Psoas muscle (tissue), 8 donors: ENCODE measurements around the gene PLCE1. TPM values are rescaled to one million over a fixed set of nuclear protein-coding genes. Genes with fewer than 3 reads are reported as not detected.

Source experiments
- ATAC-seq, 4 donors: fragments of 200-7000 bp; cut with Tn5 transposase; one replicate each; pipeline ENCODE4 v1.9.1; 2020; ENCODE audit warnings: moderate library complexity in 3 of 4, mild to moderate bottlenecking in 2 of 4
- DNase-seq, 2 donors: peaks; one replicate each; pipeline ENCODE4 v3.0.0-alpha.2; 2020
- H3K27ac ChIP-seq: fragments of 200-600 bp; one replicate; pipeline ENCODE4 v1.8.0; 2022
- H3K27me3 ChIP-seq, 3 donors: fragments of 200-600 bp in 1 of 3; one replicate each; pipeline versions ENCODE4 v1.6.1 to v1.8.0; 2013 to 2022; ENCODE audit warnings: low read length in 2 of 3, mild to moderate bottlenecking in 2 of 3, moderate library complexity in 1 of 3; ENCODE audit not compliant: insufficient read depth in 3 of 3
- H3K36me3 ChIP-seq, 2 donors: fragments of 200-600 bp in 1 of 2; one replicate each; pipeline versions ENCODE4 v1.6.1 to v1.8.0; 2013 to 2022; ENCODE audit warnings: low read depth in 1 of 2, mild to moderate bottlenecking in 1 of 2, moderate library complexity in 1 of 2; ENCODE audit not compliant: insufficient read depth in 1 of 2
- H3K4me1 ChIP-seq: fragments of 200-600 bp; one replicate; pipeline ENCODE4 v1.8.0; 2022
- H3K4me3 ChIP-seq: fragments of 200-600 bp; one replicate; pipeline ENCODE4 v1.8.0; 2022; ENCODE audit warnings: mild to moderate bottlenecking
- H3K9me3 ChIP-seq: fragments of 200-600 bp; one replicate; pipeline ENCODE4 v1.8.0; 2022
- CTCF ChIP-seq: fragments of 200-600 bp; IDR thresholded peaks from one replicate; pipeline ENCODE4 v1.8.0; 2022; ENCODE audit warnings: antibody characterized with exemption
- WGBS, 3 donors: extraction: QIAGEN DNeasy Blood & Tissue Kit; methylation state at CpG; one replicate each; pipeline versions ENCODE4 v1.1.6 to v1.1.7; 2013; 5-methylcytosine and 5-hydroxymethylcytosine counted together
- intact Hi-C, 2 donors: fragments of 100-400 bp; cut with DNase I; formaldehyde crosslinking; loops; one replicate each; pipeline versions ENCODE4 v1.11.0 to v1.14.2; 2022
- polyA plus RNA-seq, 3 donors: library from polyadenylated mRNA; stranded (reverse); fragments of 200-250 nt; gene quantifications; one replicate each; pipeline ENCODE4 v1.2.3, GENCODE V29; 2013
- total RNA-seq, 4 donors: library from RNA; stranded (reverse); fragmentation: NEBNext Ultra II Directional in 2 of 4; extraction: Animal tissue kit (Norgen Biotek cat#: 25700) in 2 of 4; gene quantifications; one replicate each; pipeline versions ENCODE4 v1.2.1 to v1.2.4, GENCODE V29; 2021 to 2023
- donor health status: healthy with polysubstance abuse.
- donor health status: DM: no; HTN: no; CAD: no; lungs with moderate emphysema.
- donor health status: Bipolar disorder and iron deficiency.
- donor health status: healthy.
- donor health status: DM: yes; HTN: yes; CAD: no.
- donor health status: DM: no; HTN: no; CAD: no.
- donor health status: DM: no; HTN: no; CAD: no.
- donor health status: DM: yes; HTN: yes; CAD: no.

PLCE1 gene
- total and polyA plus RNA-seq, 7 donors: 0.43 to 11.5 (median 2.8) TPM

- Histone ChIP-seq H3K4me1 (peaks cover 26% of the 10 kb centered on the region), H3K9me3 (no peaks in the 10 kb centered on the region), H3K27me3 (no peaks in the 10 kb centered on the region), H3K36me3 (no peaks in the 10 kb centered on the region), H3K4me3 (peak overlapping the region; percentile 16), H3K27ac (peak overlapping the region; percentile 61)
- DNase-seq: peak; percentile 52 to 66
- 16 to 26% (median 16%) methylated on average over 8 of the region's 8 CpGs for WGBS, 3 donors
- intact Hi-C loops: loop anchor here in 1 of 2 donors (5.0 to 10.0 kb wide), 2 partner anchors 44 to 223 kb away; no protein-coding TSS in a partner anchor
- TF ChIP-seq CTCF: no peak
- ATAC-seq: peak; percentile 70 to 77 (median 75)
Observed at GRCh38 chr10:93991596-93992284, 2.0 kb upstream of the PLCE1 start.

GRCh38 chr10:93992400-93993030 lies 1.2 kb upstream of the PLCE1 start:
- peak overlapping the region; percentile 61 for H3K27ac ChIP-seq

DNA sequence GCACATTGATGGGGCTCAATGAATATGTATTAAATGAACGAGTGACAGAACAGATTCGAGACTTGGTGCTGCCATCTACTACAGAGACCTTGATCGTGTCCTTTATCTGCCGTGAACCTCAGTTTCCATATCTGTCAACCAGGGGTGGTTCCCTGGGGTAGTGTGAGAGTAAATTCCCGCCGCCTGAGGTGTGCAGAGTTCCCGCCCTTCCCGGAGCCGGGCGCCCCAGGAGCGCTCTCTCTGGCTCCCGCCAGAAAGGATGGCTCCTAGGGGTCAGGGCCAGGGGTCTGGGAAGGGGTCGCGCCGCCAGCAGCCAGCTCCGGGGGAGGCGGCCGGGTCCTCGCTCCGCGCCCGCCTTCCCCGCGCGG lies 333 bp upstream of the PLCE1 start:
- 6 to 10% (median 7%) methylated on average over 18 to 25 of the region's 25 CpGs for WGBS, 3 donors
- peak overlapping the region; percentile 86 for H3K27ac ChIP-seq
- H3K4me1 ChIP-seq: peaks cover 26% of the 10 kb centered on the region
- no peaks in the 10 kb centered on the region for H3K27me3 ChIP-seq
- H3K4me3 ChIP-seq: peak overlapping the region; percentile 81
- intact Hi-C loops: loop anchor here in 1 of 2 donors (5.0 to 10.0 kb wide), 2 partner anchors 46 to 221 kb away; no protein-coding TSS in a partner anchor
- H3K9me3 ChIP-seq: no peaks in the 10 kb centered on the region
- ATAC-seq (peak in 3 of 4 donors; percentile 17 to 26 (median 25)), DNase-seq (no peak)
- no peaks in the 10 kb centered on the region for H3K36me3 ChIP-seq
- TF ChIP-seq CTCF: no peak

More at GRCh38 chr10:93992400-93993030, 1.2 kb upstream of the PLCE1 start:
- ATAC-seq (no peak), DNase-seq (no peak)
- intact Hi-C loops: loop anchor here in 1 of 2 donors (5.0 to 10.0 kb wide), 2 partner anchors 45 to 222 kb away; no protein-coding TSS in a partner anchor
- TF ChIP-seq CTCF: no peak
- no peaks in the 10 kb centered on the region for H3K9me3 ChIP-seq
- 83 to 86% (median 85%) methylated on average over 2 of the region's 2 CpGs for WGBS, 3 donors
- no peaks in the 10 kb centered on the region for H3K36me3 ChIP-seq
- H3K4me1 ChIP-seq: peaks cover 26% of the 10 kb centered on the region
- H3K4me3 ChIP-seq: peak overlapping the region; percentile 16
- no peaks in the 10 kb centered on the region for H3K27me3 ChIP-seq

GRCh38 chr10:93994438-93994801 lies 689 bp downstream of the PLCE1 start:
- intact Hi-C loops: loop anchor here in 1 of 2 donors (5.0 to 10.0 kb wide), 2 partner anchors 47 to 220 kb away; no protein-coding TSS in a partner anchor
- Histone ChIP-seq H3K27ac (peak overlapping the region; percentile 86), H3K4me1 (peaks cover 26% of the 10 kb centered on the region), H3K9me3 (no peaks in the 10 kb centered on the region), H3K4me3 (peak overlapping the region; percentile 81), H3K27me3 (no peaks in the 10 kb centered on the region), H3K36me3 (no peaks in the 10 kb centered on the region)
- ATAC-seq (no peak), DNase-seq (no peak)
- no peak for TF ChIP-seq CTCF
- 22 to 25% (median 23%) methylated on average over 12 of the region's 12 CpGs for WGBS, 3 donors
